ENCODE data around the gene CCDC187. TPM values are rescaled to one million over a fixed set of nuclear protein-coding genes. Genes with fewer than 3 reads are reported as not detected.

Gene CCDC187
- total and polyA plus RNA-seq, 2 of the 8 experiments (the other 6 are each of a cell fraction or from before 2014, with no cell fraction given) = 0.02 TPM; not detected in 1

- TF ChIP-seq USF2 (IDR thresholded peaks at IDR 0.05; ENCODE audit: low read length) = no peak
These were observed 70.5 kb downstream of the CCDC187 start (continued) for GRCh38 chr9:136233411-136233810.
